ENCODE results near the gene IDH3A. TPM values are rescaled to one million over a fixed set of nuclear protein-coding genes. Genes with fewer than 3 reads are reported as not detected.

The IDH3A gene
- total RNA-seq, 1 experiment from 2014 or later, result 116 TPM

DNA sequence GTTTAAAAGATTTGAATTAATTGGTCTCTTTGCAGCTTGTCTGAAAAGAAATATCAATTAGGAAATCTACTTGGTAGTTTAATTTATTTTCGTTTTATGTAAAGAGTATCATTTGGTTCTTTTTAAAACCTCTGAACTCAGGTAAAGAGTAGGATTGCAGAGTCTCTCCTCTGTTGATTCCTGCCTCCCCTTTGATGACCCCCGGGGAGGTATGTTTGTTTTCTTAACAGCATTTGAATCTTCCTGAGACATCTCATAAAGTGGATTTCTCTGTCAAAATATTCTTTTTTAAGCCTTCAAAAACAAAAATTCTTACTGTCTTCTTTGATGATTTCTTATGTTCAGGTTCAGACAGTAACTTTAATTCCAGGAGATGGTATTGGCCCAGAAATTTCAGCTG is 8.0 kb downstream of the IDH3A start:
- Histone ChIP-seq H3K4me3 (ENCODE audit: low read depth in 2 of 2, low read length in 2 of 2) (no peak overlapping the region), H3K36me3 (ENCODE audit: control insufficient read depth, insufficient read depth, low read length) (peaks cover 13% of the 10 kb centered on the region; the same call in 1 of the 2 replicates), H3K27me3 (ENCODE audit: control insufficient read depth, insufficient read depth, low read length) (no peaks in the 10 kb centered on the region), H3K9me3 (ENCODE audit: control insufficient read depth, insufficient read depth, low read depth, low read length) (no peaks in the 10 kb centered on the region), H3K27ac (ENCODE audit: low read length) (no peak overlapping the region), H3K4me1 (ENCODE audit: control insufficient read depth, insufficient read depth, low read length) (no peaks in the 10 kb centered on the region)
- BruUV-seq (replicated peaks), result no TSS peak
- TF ChIP-seq SIN3A (IDR thresholded peaks at IDR 0.05; ENCODE audit: borderline replicate concordance, insufficient read depth, low read depth, low read length) (no peak), POLR2AphosphoS5 (IDR thresholded peaks at IDR 0.05; ENCODE audit: low read depth, low read length) (no peak), TCF7L2 (IDR thresholded peaks at IDR 0.05; ENCODE audit: low read depth, low read length) (no peak)
- TF ChIP-seq, protein P1, sequence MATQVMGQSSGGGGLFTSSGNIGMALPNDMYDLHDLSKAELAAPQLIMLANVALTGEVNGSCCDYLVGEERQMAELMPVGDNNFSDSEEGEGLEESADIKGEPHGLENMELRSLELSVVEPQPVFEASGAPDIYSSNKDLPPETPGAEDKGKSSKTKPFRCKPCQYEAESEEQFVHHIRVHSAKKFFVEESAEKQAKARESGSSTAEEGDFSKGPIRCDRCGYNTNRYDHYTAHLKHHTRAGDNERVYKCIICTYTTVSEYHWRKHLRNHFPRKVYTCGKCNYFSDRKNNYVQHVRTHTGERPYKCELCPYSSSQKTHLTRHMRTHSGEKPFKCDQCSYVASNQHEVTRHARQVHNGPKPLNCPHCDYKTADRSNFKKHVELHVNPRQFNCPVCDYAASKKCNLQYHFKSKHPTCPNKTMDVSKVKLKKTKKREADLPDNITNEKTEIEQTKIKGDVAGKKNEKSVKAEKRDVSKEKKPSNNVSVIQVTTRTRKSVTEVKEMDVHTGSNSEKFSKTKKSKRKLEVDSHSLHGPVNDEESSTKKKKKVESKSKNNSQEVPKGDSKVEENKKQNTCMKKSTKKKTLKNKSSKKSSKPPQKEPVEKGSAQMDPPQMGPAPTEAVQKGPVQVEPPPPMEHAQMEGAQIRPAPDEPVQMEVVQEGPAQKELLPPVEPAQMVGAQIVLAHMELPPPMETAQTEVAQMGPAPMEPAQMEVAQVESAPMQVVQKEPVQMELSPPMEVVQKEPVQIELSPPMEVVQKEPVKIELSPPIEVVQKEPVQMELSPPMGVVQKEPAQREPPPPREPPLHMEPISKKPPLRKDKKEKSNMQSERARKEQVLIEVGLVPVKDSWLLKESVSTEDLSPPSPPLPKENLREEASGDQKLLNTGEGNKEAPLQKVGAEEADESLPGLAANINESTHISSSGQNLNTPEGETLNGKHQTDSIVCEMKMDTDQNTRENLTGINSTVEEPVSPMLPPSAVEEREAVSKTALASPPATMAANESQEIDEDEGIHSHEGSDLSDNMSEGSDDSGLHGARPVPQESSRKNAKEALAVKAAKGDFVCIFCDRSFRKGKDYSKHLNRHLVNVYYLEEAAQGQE (IDR thresholded peaks at IDR 0.05; ENCODE audit: insufficient read depth in 1 of 2, low read depth in 2 of 2, low read length in 1 of 2), result no peak
- TF ChIP-seq, protein P2, sequence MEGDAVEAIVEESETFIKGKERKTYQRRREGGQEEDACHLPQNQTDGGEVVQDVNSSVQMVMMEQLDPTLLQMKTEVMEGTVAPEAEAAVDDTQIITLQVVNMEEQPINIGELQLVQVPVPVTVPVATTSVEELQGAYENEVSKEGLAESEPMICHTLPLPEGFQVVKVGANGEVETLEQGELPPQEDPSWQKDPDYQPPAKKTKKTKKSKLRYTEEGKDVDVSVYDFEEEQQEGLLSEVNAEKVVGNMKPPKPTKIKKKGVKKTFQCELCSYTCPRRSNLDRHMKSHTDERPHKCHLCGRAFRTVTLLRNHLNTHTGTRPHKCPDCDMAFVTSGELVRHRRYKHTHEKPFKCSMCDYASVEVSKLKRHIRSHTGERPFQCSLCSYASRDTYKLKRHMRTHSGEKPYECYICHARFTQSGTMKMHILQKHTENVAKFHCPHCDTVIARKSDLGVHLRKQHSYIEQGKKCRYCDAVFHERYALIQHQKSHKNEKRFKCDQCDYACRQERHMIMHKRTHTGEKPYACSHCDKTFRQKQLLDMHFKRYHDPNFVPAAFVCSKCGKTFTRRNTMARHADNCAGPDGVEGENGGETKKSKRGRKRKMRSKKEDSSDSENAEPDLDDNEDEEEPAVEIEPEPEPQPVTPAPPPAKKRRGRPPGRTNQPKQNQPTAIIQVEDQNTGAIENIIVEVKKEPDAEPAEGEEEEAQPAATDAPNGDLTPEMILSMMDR (IDR thresholded peaks at IDR 0.05), result no peak
- in situ Hi-C loops (cut with HindIII; ENCODE audit: low pct_unique_long_range_greater_than_20kb, low sequenced_read_pairs) (no loop called here), intact Hi-C loops (cut with micrococcal nuclease; ENCODE audit: unreplicated experiment) (no loop called here)
- ATAC-seq (no peak), DNase-seq (ENCODE audit: low read depth, low spot score) (no peak)
- POLR2A ChIA-PET, result no interaction called here
- CTCF ChIA-PET, result no interaction called here

DNA sequence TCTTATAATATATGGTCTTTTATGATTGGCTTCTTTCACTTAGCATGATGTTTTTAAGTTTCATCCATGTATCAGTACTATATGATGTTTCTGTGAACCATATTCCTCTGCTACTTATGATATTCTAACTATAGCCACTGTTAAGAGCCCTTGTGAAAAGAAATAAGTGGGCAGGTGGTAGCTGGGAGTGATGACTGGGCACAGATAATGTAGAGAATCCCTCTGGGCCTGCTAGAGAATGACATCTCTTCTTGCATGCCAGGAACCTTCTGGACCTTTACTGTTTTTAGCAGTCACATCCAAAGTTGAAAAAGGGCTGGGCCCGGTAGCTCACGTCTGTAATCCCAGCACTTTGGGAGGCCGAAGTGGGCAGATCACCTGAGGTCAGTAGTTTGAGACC is 10.2 kb downstream of the IDH3A start:
- Histone ChIP-seq H3K27me3 (ENCODE audit: control insufficient read depth, insufficient read depth, low read length) (no peaks in the 10 kb centered on the region), H3K9me3 (ENCODE audit: control insufficient read depth, insufficient read depth, low read depth, low read length) (no peaks in the 10 kb centered on the region), H3K4me3 (ENCODE audit: low read depth in 2 of 2, low read length in 2 of 2) (no peak overlapping the region), H3K27ac (ENCODE audit: low read length) (no peak overlapping the region), H3K4me1 (ENCODE audit: control insufficient read depth, insufficient read depth, low read length) (no peaks in the 10 kb centered on the region), H3K36me3 (ENCODE audit: control insufficient read depth, insufficient read depth, low read length) (peaks cover 19% of the 10 kb centered on the region; the same call in 1 of the 2 replicates)
- BruUV-seq (replicated peaks), result no TSS peak
- no peak for ATAC-seq
- no peak for DNase-seq (ENCODE audit: low read depth, low spot score)
- in situ Hi-C loops (cut with HindIII; ENCODE audit: low pct_unique_long_range_greater_than_20kb, low sequenced_read_pairs) (no loop called here), intact Hi-C loops (cut with micrococcal nuclease; ENCODE audit: unreplicated experiment) (no loop called here)
- ChIA-PET CTCF (interaction anchor here (0.5 kb wide), 1 partner anchor 80 kb away, joined by 3 read pairs; no protein-coding TSS in a partner anchor), POLR2A (no interaction called here)
- TF ChIP-seq POLR2AphosphoS5 (IDR thresholded peaks at IDR 0.05; ENCODE audit: low read depth, low read length) (no peak), TCF7L2 (IDR thresholded peaks at IDR 0.05; ENCODE audit: low read depth, low read length) (no peak)
- TF ChIP-seq, protein P1 (IDR thresholded peaks at IDR 0.05; ENCODE audit: insufficient read depth in 1 of 2, low read depth in 2 of 2, low read length in 1 of 2), result no peak
